GM18519 (cell line): ENCODE measurements around the gene ZFHX3.
A peak's percentile ranks its signal among the peaks of the same experiment; 100 is the strongest.

Experiments used
- ATAC-seq: cut with Tn5 transposase; IDR thresholded peaks from one replicate; pipeline ENCODE4 v1.9.1; 2021; ENCODE audit warnings: mild to moderate bottlenecking, moderate library complexity; ENCODE audit not compliant: unreplicated experiment, low FRiP score

The ZFHX3 gene

GRCh38 chr16:72844225-72844920, 203.6 kb downstream of the ZFHX3 start:
- ATAC-seq: no peak

GRCh38 chr16:72841506-72841905, 206.4 kb downstream of the ZFHX3 start:
- no peak for ATAC-seq

GRCh38 chr16:72840631-72841381, 207.1 kb downstream of the ZFHX3 start:
- ATAC-seq: no peak

- ATAC-seq: no peak
These were observed 209.0 kb downstream of the ZFHX3 start for GRCh38 chr16:72838951-72839350.

GRCh38 chr16:72838586-72838910, 209.4 kb downstream of the ZFHX3 start:
- ATAC-seq: no peak

- ATAC-seq: no peak
These were observed 209.9 kb downstream of the ZFHX3 start for GRCh38 chr16:72837846-72838585.

GRCh38 chr16:72836985-72837384, 210.9 kb downstream of the ZFHX3 start:
- ATAC-seq: no peak

GRCh38 chr16:72836181-72836580, 211.7 kb downstream of the ZFHX3 start:
- no peak for ATAC-seq

- ATAC-seq: no peak
These were observed 212.8 kb downstream of the ZFHX3 start for GRCh38 chr16:72835086-72835485.

- no peak for ATAC-seq
These were observed 213.4 kb downstream of the ZFHX3 start for GRCh38 chr16:72834499-72834898.

GRCh38 chr16:72833969-72834368, 214.0 kb downstream of the ZFHX3 start:
- no peak for ATAC-seq

- no peak for ATAC-seq
These were observed 214.4 kb downstream of the ZFHX3 start for GRCh38 chr16:72833482-72833881.

GRCh38 chr16:72832621-72833248, 215.2 kb downstream of the ZFHX3 start:
- peak; percentile 62 for ATAC-seq

- no peak for ATAC-seq
These were observed 217.8 kb downstream of the ZFHX3 start for GRCh38 chr16:72829846-72830775.

GRCh38 chr16:72827866-72828265, 220.1 kb downstream of the ZFHX3 start:
- no peak for ATAC-seq

- no peak for ATAC-seq
These were observed 221.9 kb downstream of the ZFHX3 start for GRCh38 chr16:72825912-72826621.

GRCh38 chr16:72824761-72825160, 223.2 kb downstream of the ZFHX3 start:
- no peak for ATAC-seq

GRCh38 chr16:72824027-72824426, 223.9 kb downstream of the ZFHX3 start:
- no peak for ATAC-seq

GRCh38 chr16:72821185-72821950, 226.6 kb downstream of the ZFHX3 start:
- ATAC-seq: no peak
